ENCODE measurements around the gene SLC4A4.
"Not testable (repeated sequence)": the region's sequence is repeated elsewhere in the genome, so short reads cannot be mapped to it uniquely, and the experiment has no call there.

The SLC4A4 gene

DNA sequence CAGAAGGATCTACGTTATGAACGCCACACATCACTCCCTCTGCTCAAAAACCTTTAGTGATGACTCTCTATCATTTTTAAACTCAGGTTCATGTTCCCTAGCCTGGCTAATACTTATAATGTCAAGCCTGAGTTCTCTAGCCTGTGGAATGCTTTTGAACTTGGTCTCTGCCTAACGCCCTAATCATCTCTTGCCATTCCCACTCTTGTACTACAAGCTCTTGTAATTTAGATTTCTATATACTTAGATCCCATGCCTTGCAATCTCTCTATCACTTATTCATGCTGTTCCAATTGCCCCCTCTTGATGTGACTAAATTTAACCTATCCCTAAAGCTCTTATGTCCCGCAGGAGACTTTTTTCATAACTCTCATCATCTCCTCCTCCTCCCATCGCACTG is 40.3 kb downstream of the SLC4A4 start:
- Mint-ChIP-seq H3K4me1 (no peaks in the 10 kb centered on the region), H3K27me3 (no peaks in the 10 kb centered on the region), H3K9me3 (no peaks in the 10 kb centered on the region), H3K27ac (no peak overlapping the region), H3K4me3 (no peak overlapping the region), H3K36me3 (ENCODE audit: low read depth) (no peaks in the 10 kb centered on the region)
- DNase-seq (no peak), ATAC-seq (no peak)

DNA sequence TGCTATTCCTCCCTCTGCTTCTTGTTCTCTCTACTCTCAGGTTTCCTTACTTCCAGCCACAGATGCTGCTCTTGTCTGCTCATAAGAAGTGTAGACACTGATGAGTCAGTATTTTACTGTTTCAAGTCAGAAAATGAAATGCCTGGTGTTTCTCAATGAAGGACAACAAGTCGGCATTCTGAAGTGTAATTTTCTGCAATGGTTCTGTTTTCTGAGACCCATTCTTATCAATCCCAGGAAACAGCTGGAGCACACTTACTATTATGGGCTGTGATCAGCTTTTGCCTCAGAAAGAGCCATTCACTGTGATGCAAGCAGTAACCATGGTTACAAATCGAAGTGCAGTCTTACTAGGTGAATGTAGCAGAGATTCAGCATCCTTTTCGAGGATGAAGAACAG is 42.0 kb downstream of the SLC4A4 start:
- Mint-ChIP-seq H3K36me3 (ENCODE audit: low read depth) (no peaks in the 10 kb centered on the region), H3K9me3 (no peaks in the 10 kb centered on the region), H3K27ac (no peak overlapping the region), H3K4me1 (no peaks in the 10 kb centered on the region), H3K4me3 (no peak overlapping the region), H3K27me3 (no peaks in the 10 kb centered on the region)
- no peak for DNase-seq
- ATAC-seq: no peak

DNA sequence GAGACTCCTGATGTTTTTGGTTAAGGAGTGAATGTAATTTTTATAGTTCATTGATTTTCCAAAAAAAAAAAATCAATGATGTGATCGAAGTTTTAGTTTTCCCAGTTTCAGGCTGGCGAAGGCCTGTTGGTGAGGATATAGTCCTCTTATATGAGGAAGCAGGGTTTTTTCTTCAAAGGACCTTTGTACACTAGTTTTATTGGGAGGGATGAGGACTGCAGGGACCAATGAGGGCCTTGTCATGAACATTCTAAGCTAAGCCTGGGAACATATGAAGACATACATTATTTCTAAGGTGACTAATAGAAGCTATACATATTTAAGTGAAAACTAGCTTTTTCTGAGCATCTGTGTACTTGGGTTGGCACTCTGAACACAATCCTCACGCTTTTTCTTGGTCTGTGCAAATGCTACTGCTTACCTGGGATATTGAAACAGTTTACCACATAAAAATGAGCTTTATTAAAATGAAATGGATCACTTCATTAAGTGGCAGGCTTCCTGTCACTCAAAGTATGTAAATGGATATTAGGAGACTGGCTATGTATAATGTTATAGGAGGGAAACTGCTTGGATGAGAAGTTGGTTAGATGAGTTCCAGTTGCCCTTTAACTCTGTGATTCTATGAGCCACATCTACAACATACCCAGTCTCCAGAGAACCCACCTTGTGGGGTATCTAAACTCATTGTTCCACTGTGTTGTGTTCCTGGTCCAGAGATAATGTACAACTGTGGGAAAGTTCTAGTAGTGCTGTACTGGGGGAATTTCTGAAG is 43.5 kb downstream of the SLC4A4 start:
- no peaks in the 10 kb centered on the region for H3K9me3 Mint-ChIP-seq
- no peak for DNase-seq
- H3K36me3 Mint-ChIP-seq (ENCODE audit: low read depth): no peaks in the 10 kb centered on the region
- no peak overlapping the region for H3K27ac Mint-ChIP-seq
- no peak overlapping the region for H3K4me3 Mint-ChIP-seq
- no peak for ATAC-seq
- H3K4me1 Mint-ChIP-seq: no peaks in the 10 kb centered on the region
- H3K27me3 Mint-ChIP-seq: no peaks in the 10 kb centered on the region

DNA sequence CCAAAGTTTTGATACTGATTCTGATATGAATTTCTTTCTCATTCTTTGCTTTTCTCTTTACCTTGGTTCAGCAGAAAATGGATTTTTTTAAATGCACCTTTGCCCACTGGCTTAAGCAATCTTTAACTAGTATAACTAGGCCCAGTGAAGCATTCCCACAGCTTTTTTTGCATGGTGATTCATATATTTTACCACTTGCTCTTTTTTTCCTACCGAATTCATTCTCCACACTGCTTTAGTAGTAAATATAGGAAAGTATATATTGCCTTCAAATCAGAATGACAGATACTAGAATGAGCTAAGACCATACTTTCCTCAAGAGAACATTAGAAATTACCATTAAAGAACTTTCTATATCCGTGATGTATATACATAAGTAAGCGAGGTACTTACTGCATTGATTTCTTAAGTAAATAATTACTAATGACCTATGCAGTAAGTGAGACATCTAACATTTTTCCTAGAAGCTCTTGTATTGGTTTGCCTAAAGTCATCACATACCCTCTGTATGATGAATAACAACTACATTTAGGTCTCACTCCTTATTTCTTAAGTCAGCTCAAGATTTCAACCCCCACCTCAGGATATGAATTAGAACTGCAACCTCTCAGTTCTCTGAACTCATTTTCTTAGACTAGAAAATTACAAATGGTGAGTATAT is 44.2 kb downstream of the SLC4A4 start:
- ATAC-seq: no peak
- Mint-ChIP-seq H3K36me3 (ENCODE audit: low read depth) (no peaks in the 10 kb centered on the region), H3K4me3 (no peak overlapping the region), H3K27ac (no peak overlapping the region), H3K9me3 (no peaks in the 10 kb centered on the region), H3K4me1 (no peaks in the 10 kb centered on the region), H3K27me3 (peaks cover 2% of the 10 kb centered on the region)
- no peak for DNase-seq

DNA sequence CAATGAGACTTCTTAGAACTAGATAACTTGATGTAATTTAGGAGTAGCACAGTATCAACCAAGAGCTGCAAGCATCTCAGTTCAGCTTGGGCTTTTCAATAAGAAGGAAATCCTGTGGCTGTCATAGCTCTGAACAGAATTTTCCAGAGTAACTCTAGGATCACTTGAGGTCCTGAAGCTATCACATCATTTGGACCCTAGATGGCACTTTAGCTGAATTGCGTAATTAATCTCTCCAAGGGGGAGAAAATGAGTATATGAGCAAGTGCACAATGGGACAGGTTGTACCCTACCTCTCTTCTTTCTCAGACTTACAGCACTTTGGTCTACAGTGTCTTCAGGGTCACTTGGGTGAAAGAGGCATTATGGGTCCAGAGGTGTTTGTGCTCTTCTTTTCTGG is 45.2 kb downstream of the SLC4A4 start:
- no peaks in the 10 kb centered on the region for H3K36me3 Mint-ChIP-seq (ENCODE audit: low read depth)
- DNase-seq (no peak), ATAC-seq (no peak)
- H3K4me1 Mint-ChIP-seq: no peaks in the 10 kb centered on the region
- peaks cover 3% of the 10 kb centered on the region for H3K27me3 Mint-ChIP-seq
- H3K27ac Mint-ChIP-seq: no peak overlapping the region
- H3K4me3 Mint-ChIP-seq: no peak overlapping the region
- H3K9me3 Mint-ChIP-seq: no peaks in the 10 kb centered on the region

DNA sequence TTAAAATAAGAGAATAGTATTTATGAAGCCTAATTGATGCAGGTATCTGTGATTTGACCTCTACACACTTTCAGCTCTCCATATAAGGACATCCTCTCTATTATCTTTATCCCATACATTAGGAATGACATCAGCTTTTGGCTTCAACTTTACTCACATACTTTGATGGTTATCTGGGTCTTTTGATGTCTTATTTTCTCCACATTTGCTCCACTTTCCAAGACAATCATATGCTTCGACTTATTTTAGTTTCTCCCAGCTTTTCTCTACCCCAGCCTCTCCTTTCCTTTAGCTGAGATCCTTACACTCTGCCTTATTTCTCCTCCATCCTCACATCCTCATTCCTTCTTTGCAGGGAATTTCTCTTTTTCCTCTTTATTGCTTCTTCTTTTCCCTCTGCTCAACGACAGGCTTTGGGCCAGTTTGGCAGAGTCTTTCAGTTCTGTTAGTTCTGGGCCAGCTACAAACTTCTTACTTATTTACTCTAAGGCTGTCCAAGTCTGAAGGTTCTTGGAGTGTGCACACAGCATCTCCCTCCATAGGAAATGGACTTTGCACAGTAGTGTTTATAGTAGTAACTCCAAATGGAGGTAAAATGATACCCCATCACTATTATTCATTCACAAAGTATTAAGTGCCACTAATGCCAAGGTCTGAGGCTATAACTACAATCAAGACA is 50.5 kb downstream of the SLC4A4 start:
- no peak for ATAC-seq
- no peak overlapping the region for H3K4me3 Mint-ChIP-seq
- H3K4me1 Mint-ChIP-seq: no peaks in the 10 kb centered on the region
- peaks cover 6% of the 10 kb centered on the region for H3K27me3 Mint-ChIP-seq
- no peak overlapping the region for H3K27ac Mint-ChIP-seq
- no peaks in the 10 kb centered on the region for H3K36me3 Mint-ChIP-seq (ENCODE audit: low read depth)
- no peaks in the 10 kb centered on the region for H3K9me3 Mint-ChIP-seq
- no peak for DNase-seq

DNA sequence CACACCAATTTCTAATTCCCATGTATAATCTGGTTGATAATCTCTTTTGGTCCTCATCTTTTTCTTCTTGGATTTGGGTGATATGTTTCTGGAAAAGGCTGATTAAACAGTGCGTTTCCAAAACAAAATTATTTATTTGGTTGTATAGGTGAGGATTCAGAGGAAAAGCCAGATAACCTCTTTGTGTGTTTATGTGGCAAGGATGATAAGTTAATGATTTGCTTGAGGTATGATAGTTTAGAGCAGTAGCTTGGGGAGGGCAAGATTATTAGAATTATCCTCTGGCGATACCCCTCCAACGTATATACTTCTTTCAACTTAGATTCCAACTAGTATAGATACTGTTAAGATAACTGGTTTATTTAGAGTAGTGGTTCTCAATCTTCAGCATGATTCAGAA is 53.3 kb downstream of the SLC4A4 start:
- Mint-ChIP-seq H3K36me3 (ENCODE audit: low read depth) (no peaks in the 10 kb centered on the region), H3K4me1 (no peaks in the 10 kb centered on the region), H3K27me3 (peaks cover 6% of the 10 kb centered on the region), H3K9me3 (no peaks in the 10 kb centered on the region), H3K27ac (no peak overlapping the region), H3K4me3 (no peak overlapping the region)
- ATAC-seq (no peak), DNase-seq (no peak)

DNA sequence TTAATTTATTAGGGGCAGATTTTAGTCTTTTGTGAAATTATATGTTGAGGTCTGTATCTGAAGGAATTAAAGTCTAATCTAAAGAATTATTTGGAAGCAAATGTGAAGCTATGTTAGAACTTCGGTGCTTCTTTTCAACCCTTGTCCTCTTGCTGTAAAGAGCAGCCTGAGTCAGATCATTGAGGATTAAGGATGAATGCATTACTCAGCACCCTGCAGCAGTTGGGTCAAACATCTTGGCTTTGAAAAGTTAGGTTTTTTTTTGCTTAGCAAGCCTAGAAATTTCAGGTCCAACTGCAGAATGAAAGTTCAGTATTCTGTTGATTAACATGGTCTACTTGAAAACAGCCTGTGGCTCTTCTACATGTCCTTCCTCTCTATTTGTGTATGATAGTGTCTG is 57.6 kb downstream of the SLC4A4 start:
- Mint-ChIP-seq H3K9me3 (no peaks in the 10 kb centered on the region), H3K4me1 (no peaks in the 10 kb centered on the region), H3K27me3 (peaks cover 3% of the 10 kb centered on the region), H3K4me3 (no peak overlapping the region), H3K27ac (no peak overlapping the region), H3K36me3 (ENCODE audit: low read depth) (no peaks in the 10 kb centered on the region)
- DNase-seq (no peak), ATAC-seq (no peak)

DNA sequence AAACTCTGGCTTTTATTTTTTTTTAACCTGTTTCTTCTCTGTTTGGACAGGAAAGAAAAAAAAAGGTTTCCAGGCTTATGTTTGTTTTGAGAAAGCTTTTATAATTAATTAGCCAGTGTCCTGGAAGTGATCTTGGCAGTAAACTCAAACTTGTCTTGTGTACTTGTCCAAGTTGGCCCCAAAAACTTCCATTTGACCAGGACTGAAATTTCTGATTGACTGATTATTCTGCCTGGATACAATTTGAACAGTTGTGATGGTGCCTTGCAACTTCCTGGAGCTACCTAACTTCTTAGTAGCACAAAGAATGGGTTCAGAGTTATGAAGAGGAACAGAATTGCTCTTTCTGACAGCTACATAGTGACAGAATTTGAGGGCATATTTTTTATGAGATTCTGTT is 62.0 kb downstream of the SLC4A4 start:
- no peak overlapping the region for H3K4me3 Mint-ChIP-seq
- no peak overlapping the region for H3K27ac Mint-ChIP-seq
- no peaks in the 10 kb centered on the region for H3K4me1 Mint-ChIP-seq
- ATAC-seq: no peak
- H3K27me3 Mint-ChIP-seq: no peaks in the 10 kb centered on the region
- no peak for DNase-seq
- no peaks in the 10 kb centered on the region for H3K9me3 Mint-ChIP-seq
- H3K36me3 Mint-ChIP-seq (ENCODE audit: low read depth): no peaks in the 10 kb centered on the region

DNA sequence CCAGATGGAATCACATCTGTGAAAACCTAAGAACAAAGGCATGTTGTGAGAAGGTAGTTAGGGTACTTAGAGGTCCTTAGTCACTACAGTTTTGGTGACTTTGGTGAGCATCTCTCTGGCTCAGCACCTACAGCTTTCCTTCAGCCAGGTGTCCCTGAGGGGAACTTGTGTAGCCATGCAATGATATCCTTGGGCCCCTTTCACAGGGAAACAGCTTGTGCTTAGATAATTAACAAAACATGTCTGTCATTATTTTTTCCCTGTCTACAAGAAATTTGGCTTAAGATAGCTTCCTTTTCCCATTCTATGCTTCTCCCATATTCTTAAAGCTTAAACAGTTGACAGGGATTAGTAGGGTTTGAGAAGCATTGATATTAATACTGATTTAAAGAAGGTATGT is 63.8 kb downstream of the SLC4A4 start:
- H3K9me3 Mint-ChIP-seq: no peaks in the 10 kb centered on the region
- H3K4me1 Mint-ChIP-seq: no peaks in the 10 kb centered on the region
- no peak for DNase-seq
- ATAC-seq: no peak
- H3K36me3 Mint-ChIP-seq (ENCODE audit: low read depth): no peaks in the 10 kb centered on the region
- H3K27me3 Mint-ChIP-seq: no peaks in the 10 kb centered on the region
- no peak overlapping the region for H3K27ac Mint-ChIP-seq
- H3K4me3 Mint-ChIP-seq: no peak overlapping the region

DNA sequence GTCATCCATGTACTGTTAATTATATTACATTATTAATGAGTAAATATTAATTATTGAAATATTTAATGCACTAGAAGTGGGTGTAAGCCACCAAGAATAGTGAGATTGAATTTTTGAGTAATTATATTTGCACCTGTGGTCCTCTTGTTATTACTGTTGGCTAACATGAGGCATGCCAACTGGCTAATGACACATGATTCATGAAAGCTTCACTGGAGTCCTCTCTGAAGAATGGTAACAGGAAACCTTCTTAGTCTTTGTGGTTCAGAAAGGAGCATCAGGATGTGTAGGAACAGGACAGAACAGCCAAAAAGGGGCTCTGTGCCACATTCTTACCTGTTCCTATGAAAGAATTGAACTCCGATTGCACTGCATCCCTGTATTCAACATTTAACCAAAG is 65.2 kb downstream of the SLC4A4 start:
- peaks cover 9% of the 10 kb centered on the region for H3K9me3 Mint-ChIP-seq
- no peaks in the 10 kb centered on the region for H3K4me1 Mint-ChIP-seq
- H3K4me3 Mint-ChIP-seq: no peak overlapping the region
- ATAC-seq: no peak
- peaks cover 2% of the 10 kb centered on the region for H3K27me3 Mint-ChIP-seq
- DNase-seq: no peak
- H3K36me3 Mint-ChIP-seq (ENCODE audit: low read depth): no peaks in the 10 kb centered on the region
- H3K27ac Mint-ChIP-seq: no peak overlapping the region

DNA sequence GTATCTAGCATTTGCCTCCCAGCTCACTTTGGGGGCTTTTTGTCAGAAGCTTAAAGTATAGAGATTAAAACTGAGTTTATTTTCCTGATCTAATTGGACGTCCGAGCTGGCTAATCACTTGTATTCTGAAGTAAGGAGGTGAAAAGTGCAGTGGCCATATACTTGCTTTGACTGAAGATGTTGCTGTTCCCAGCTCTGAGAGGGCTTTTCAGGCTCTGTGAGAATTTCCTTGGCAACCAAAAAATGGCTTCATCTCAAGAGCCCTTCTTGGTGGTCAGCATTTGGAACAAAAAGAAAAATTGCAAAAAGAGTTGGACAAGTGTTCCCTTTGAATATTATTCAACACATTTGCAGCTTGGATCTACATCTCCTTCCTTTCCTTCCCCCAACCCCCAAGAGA is 67.0 kb downstream of the SLC4A4 start:
- ATAC-seq (no peak), DNase-seq (no peak)
- Mint-ChIP-seq H3K36me3 (ENCODE audit: low read depth) (no peaks in the 10 kb centered on the region), H3K4me1 (no peaks in the 10 kb centered on the region), H3K9me3 (peaks cover 12% of the 10 kb centered on the region), H3K27ac (no peak overlapping the region), H3K27me3 (peaks cover 2% of the 10 kb centered on the region), H3K4me3 (no peak overlapping the region)

DNA sequence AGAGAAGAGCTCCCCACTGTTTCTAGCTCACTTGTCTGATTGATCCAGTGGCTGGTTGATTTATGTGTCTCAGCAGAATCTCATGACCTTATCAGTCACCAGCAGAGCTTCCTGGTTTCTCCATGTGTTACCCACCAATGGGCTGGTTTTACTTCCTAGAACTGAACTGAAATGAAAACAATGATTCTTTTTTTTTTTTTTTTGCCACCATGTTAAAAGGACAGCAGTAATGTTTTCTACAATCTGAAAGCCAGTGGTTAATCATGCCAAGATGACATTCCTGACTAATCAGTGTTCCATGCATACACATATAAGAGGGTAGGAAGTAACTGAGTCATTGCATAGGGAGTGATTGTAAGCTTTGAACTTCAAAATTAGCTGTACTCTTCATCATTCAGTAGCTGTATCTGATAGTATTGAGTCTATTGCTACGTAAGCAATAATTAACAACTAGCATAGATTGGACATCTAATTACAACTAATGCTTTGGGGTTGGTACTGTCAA is 67.7 kb downstream of the SLC4A4 start:
- DNase-seq: no peak
- Mint-ChIP-seq H3K36me3 (ENCODE audit: low read depth) (no peaks in the 10 kb centered on the region), H3K9me3 (peaks cover 12% of the 10 kb centered on the region), H3K27ac (no peak overlapping the region), H3K27me3 (peaks cover 2% of the 10 kb centered on the region), H3K4me1 (no peaks in the 10 kb centered on the region), H3K4me3 (no peak overlapping the region)
- ATAC-seq: no peak

DNA sequence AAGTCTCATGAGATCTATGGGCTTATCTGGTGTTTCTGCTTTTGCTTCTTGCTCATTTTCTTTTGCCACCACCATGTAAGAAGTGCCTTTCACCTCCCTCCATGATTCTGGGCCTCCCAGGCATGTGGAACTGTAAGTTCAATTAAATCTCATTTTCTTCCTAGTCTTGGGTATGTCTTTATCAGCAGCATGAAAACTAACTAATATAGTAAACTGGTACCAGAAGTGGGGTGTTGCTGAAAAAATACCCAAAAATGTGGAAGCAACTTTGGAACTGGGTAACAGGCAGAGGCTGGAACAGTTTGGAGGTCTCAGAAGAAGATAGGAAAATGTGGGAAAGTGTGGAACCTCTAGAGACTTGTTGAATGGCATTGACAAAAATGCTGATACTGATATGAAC is 70.1 kb downstream of the SLC4A4 start:
- H3K27ac Mint-ChIP-seq; H3K4me1 Mint-ChIP-seq; H3K4me3 Mint-ChIP-seq; H3K27me3 Mint-ChIP-seq; DNase-seq; H3K36me3 Mint-ChIP-seq (ENCODE audit: low read depth); ATAC-seq: not testable (repeated sequence)
- peaks cover 12% of the 10 kb centered on the region for H3K9me3 Mint-ChIP-seq

DNA sequence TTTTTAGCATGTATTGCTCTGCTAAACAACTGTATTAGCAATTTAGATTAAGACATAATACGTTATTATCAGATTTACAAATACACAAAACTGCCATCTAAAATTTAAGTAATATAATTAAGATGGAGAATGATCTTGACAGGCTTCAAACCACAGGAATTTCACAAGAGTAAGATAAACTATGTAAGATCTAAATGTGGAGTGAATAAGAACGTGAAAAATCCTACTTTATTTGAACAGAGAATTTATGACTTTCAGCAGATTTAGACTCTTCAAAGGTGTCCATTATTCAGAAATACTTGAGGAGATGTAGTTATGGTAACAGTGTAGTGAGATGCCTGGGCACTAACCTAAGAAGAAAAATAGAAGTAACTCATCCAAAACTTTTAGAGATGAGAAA is 73.2 kb downstream of the SLC4A4 start:
- Mint-ChIP-seq H3K27ac (no peak overlapping the region), H3K4me3 (no peak overlapping the region), H3K4me1 (no peaks in the 10 kb centered on the region), H3K9me3 (peaks cover 12% of the 10 kb centered on the region), H3K36me3 (ENCODE audit: low read depth) (no peaks in the 10 kb centered on the region), H3K27me3 (peaks cover 2% of the 10 kb centered on the region)
- DNase-seq: no peak
- no peak for ATAC-seq

Measured in activated naive CD8-positive, alpha-beta T cell treated with anti-CD3 and anti-CD28 coated beads, Interleukin-2, amount 50 U/mL, for 24 hours (primary cell).